Measurements from ENCODE around the gene FBXL2.

FBXL2 gene

GRCh38 chr3:33364060-33364459 lies 86.8 kb downstream of the FBXL2 start:
- Histone ChIP-seq H3K9ac (ENCODE audit: low read depth, low read length) (no peak overlapping the region), H3K36me3 (ENCODE audit: insufficient read depth, low read depth, low read length) (no peaks in the 10 kb centered on the region), H3K27ac (ENCODE audit: low read length) (no peak overlapping the region), H3K4me1 (ENCODE audit: insufficient read depth, low read length) (no peaks in the 10 kb centered on the region), H3K4me3 (ENCODE audit: low read length) (no peak overlapping the region), H3K27me3 (ENCODE audit: insufficient read depth, low read length) (no peaks in the 10 kb centered on the region), H3K9me3 (ENCODE audit: insufficient read depth, low read depth, low read length) (no peaks in the 10 kb centered on the region)

- no peak overlapping the region for H3K27ac ChIP-seq (ENCODE audit: low read length)
- no peaks in the 10 kb centered on the region for H3K9me3 ChIP-seq (ENCODE audit: insufficient read depth, low read depth, low read length)
- H3K9ac ChIP-seq (ENCODE audit: low read depth, low read length): no peak overlapping the region
- H3K36me3 ChIP-seq (ENCODE audit: insufficient read depth, low read depth, low read length): no peaks in the 10 kb centered on the region
- H3K4me3 ChIP-seq (ENCODE audit: low read length): no peak overlapping the region
- no peaks in the 10 kb centered on the region for H3K4me1 ChIP-seq (ENCODE audit: insufficient read depth, low read length)
- no peaks in the 10 kb centered on the region for H3K27me3 ChIP-seq (ENCODE audit: insufficient read depth, low read length)
These were observed 87.4 kb downstream of the FBXL2 start for GRCh38 chr3:33364531-33365128.

- no peak overlapping the region for H3K4me3 ChIP-seq (ENCODE audit: low read length)
- no peaks in the 10 kb centered on the region for H3K4me1 ChIP-seq (ENCODE audit: insufficient read depth, low read length)
- H3K36me3 ChIP-seq (ENCODE audit: insufficient read depth, low read depth, low read length): 0 out of 2 replicates have a peak, but pooled peaks cover 2% of the 10 kb centered on the region
- H3K27me3 ChIP-seq (ENCODE audit: insufficient read depth, low read length): no peaks in the 10 kb centered on the region
- H3K27ac ChIP-seq (ENCODE audit: low read length): no peak overlapping the region
- H3K9me3 ChIP-seq (ENCODE audit: insufficient read depth, low read depth, low read length): no peaks in the 10 kb centered on the region
- H3K9ac ChIP-seq (ENCODE audit: low read depth, low read length): no peak overlapping the region
These were observed 95.2 kb downstream of the FBXL2 start for GRCh38 chr3:33372218-33373081.

GRCh38 chr3:33373082-33373437 lies 95.8 kb downstream of the FBXL2 start:
- no peak overlapping the region for H3K9ac ChIP-seq (ENCODE audit: low read depth, low read length)
- H3K9me3 ChIP-seq (ENCODE audit: insufficient read depth, low read depth, low read length): no peaks in the 10 kb centered on the region
- H3K27ac ChIP-seq (ENCODE audit: low read length): no peak overlapping the region
- 0 out of 2 replicates have a peak, but pooled peaks cover 2% of the 10 kb centered on the region for H3K36me3 ChIP-seq (ENCODE audit: insufficient read depth, low read depth, low read length)
- no peaks in the 10 kb centered on the region for H3K4me1 ChIP-seq (ENCODE audit: insufficient read depth, low read length)
- no peaks in the 10 kb centered on the region for H3K27me3 ChIP-seq (ENCODE audit: insufficient read depth, low read length)
- H3K4me3 ChIP-seq (ENCODE audit: low read length): no peak overlapping the region

GRCh38 chr3:33377489-33377888 lies 100.2 kb downstream of the FBXL2 start:
- H3K9ac ChIP-seq (ENCODE audit: low read depth, low read length): no peak overlapping the region
- H3K4me3 ChIP-seq (ENCODE audit: low read length): no peak overlapping the region
- no peaks in the 10 kb centered on the region for H3K4me1 ChIP-seq (ENCODE audit: insufficient read depth, low read length)
- H3K9me3 ChIP-seq (ENCODE audit: insufficient read depth, low read depth, low read length): no peaks in the 10 kb centered on the region
- H3K27ac ChIP-seq (ENCODE audit: low read length): no peak overlapping the region
- 0 out of 2 replicates have a peak, but pooled peaks cover 2% of the 10 kb centered on the region for H3K36me3 ChIP-seq (ENCODE audit: insufficient read depth, low read depth, low read length)
- no peaks in the 10 kb centered on the region for H3K27me3 ChIP-seq (ENCODE audit: insufficient read depth, low read length)

- 0 out of 2 replicates have a peak, but pooled peaks cover 2% of the 10 kb centered on the region for H3K36me3 ChIP-seq (ENCODE audit: insufficient read depth, low read depth, low read length)
- no peaks in the 10 kb centered on the region for H3K4me1 ChIP-seq (ENCODE audit: insufficient read depth, low read length)
- H3K27ac ChIP-seq (ENCODE audit: low read length): no peak overlapping the region
- no peak overlapping the region for H3K4me3 ChIP-seq (ENCODE audit: low read length)
- no peaks in the 10 kb centered on the region for H3K9me3 ChIP-seq (ENCODE audit: insufficient read depth, low read depth, low read length)
- no peak overlapping the region for H3K9ac ChIP-seq (ENCODE audit: low read depth, low read length)
- no peaks in the 10 kb centered on the region for H3K27me3 ChIP-seq (ENCODE audit: insufficient read depth, low read length)
These were observed 100.7 kb downstream of the FBXL2 start for GRCh38 chr3:33377931-33378330.

- Histone ChIP-seq H3K9ac (ENCODE audit: low read depth, low read length) (no peak overlapping the region), H3K4me3 (ENCODE audit: low read length) (no peak overlapping the region), H3K9me3 (ENCODE audit: insufficient read depth, low read depth, low read length) (no peaks in the 10 kb centered on the region), H3K27me3 (ENCODE audit: insufficient read depth, low read length) (no peaks in the 10 kb centered on the region), H3K4me1 (ENCODE audit: insufficient read depth, low read length) (no peaks in the 10 kb centered on the region), H3K27ac (ENCODE audit: low read length) (no peak overlapping the region), H3K36me3 (ENCODE audit: insufficient read depth, low read depth, low read length) (peaks cover 18% of the 10 kb centered on the region)
These were observed 103.4 kb downstream of the FBXL2 start for GRCh38 chr3:33380653-33381052.

- Histone ChIP-seq H3K27ac (ENCODE audit: low read length) (no peak overlapping the region), H3K27me3 (ENCODE audit: insufficient read depth, low read length) (no peaks in the 10 kb centered on the region), H3K9me3 (ENCODE audit: insufficient read depth, low read depth, low read length) (no peaks in the 10 kb centered on the region), H3K4me1 (ENCODE audit: insufficient read depth, low read length) (no peaks in the 10 kb centered on the region), H3K4me3 (ENCODE audit: low read length) (no peak overlapping the region), H3K36me3 (ENCODE audit: insufficient read depth, low read depth, low read length) (peaks cover 49% of the 10 kb centered on the region), H3K9ac (ENCODE audit: low read depth, low read length) (no peak overlapping the region)
These were observed 106.7 kb downstream of the FBXL2 start for GRCh38 chr3:33383951-33384350.

GRCh38 chr3:33385423-33385822 lies 108.2 kb downstream of the FBXL2 start:
- Histone ChIP-seq H3K27ac (ENCODE audit: low read length) (no peak overlapping the region), H3K27me3 (ENCODE audit: insufficient read depth, low read length) (no peaks in the 10 kb centered on the region), H3K9me3 (ENCODE audit: insufficient read depth, low read depth, low read length) (no peaks in the 10 kb centered on the region), H3K4me3 (ENCODE audit: low read length) (no peak overlapping the region), H3K9ac (ENCODE audit: low read depth, low read length) (no peak overlapping the region), H3K4me1 (ENCODE audit: insufficient read depth, low read length) (no peaks in the 10 kb centered on the region), H3K36me3 (ENCODE audit: insufficient read depth, low read depth, low read length) (peaks cover 63% of the 10 kb centered on the region)

- H3K9me3 ChIP-seq (ENCODE audit: insufficient read depth, low read depth, low read length): no peaks in the 10 kb centered on the region
- peaks cover 75% of the 10 kb centered on the region for H3K36me3 ChIP-seq (ENCODE audit: insufficient read depth, low read depth, low read length)
- H3K4me1 ChIP-seq (ENCODE audit: insufficient read depth, low read length): no peaks in the 10 kb centered on the region; the same call in 1 of the 2 replicates
- no peak overlapping the region for H3K27ac ChIP-seq (ENCODE audit: low read length)
- no peak overlapping the region for H3K9ac ChIP-seq (ENCODE audit: low read depth, low read length)
- no peak overlapping the region for H3K4me3 ChIP-seq (ENCODE audit: low read length)
- H3K27me3 ChIP-seq (ENCODE audit: insufficient read depth, low read length): no peaks in the 10 kb centered on the region
These were observed 109.4 kb downstream of the FBXL2 start for GRCh38 chr3:33386631-33387030.

- Histone ChIP-seq H3K9me3 (ENCODE audit: insufficient read depth, low read depth, low read length) (no peaks in the 10 kb centered on the region), H3K27ac (ENCODE audit: low read length) (no peak overlapping the region), H3K9ac (ENCODE audit: low read depth, low read length) (no peak overlapping the region), H3K36me3 (ENCODE audit: insufficient read depth, low read depth, low read length) (peaks cover 94% of the 10 kb centered on the region), H3K4me1 (ENCODE audit: insufficient read depth, low read length) (no peaks in the 10 kb centered on the region; the same call in 1 of the 2 replicates), H3K4me3 (ENCODE audit: low read length) (no peak overlapping the region), H3K27me3 (ENCODE audit: insufficient read depth, low read length) (no peaks in the 10 kb centered on the region)
These were observed 111.3 kb downstream of the FBXL2 start for GRCh38 chr3:33388374-33389100.

Data from iPS-20b (cell line).